ENCODE results near the gene LRRC14B.

- no peak for TF ChIP-seq POLR2AphosphoS5 (IDR thresholded peaks at IDR 0.05; ENCODE audit: low read depth, low read length)
- no peak for TF ChIP-seq POLR2A (IDR thresholded peaks at IDR 0.05; ENCODE audit: low read depth, low read length)
These were observed 27.5 kb upstream of the LRRC14B start for GRCh38 chr5:163841-164240.
